D721Med (cell line): Measurements from ENCODE around the gene PITPNM1.

Experiments
- DNase-seq: peaks from one replicate; pipeline ENCODE4 v3.0.0; 2011; ENCODE audit warnings: low spot score; ENCODE audit not compliant: insufficient read length
- FAIRE-seq: peaks from 2 replicates; lab custom pipeline; 2011; peaks lifted over from hg19 to GRCh38; lab: Jason Lieb, UNC
- TF ChIP-seq, protein P1 (sequence below): IDR thresholded peaks from 2 replicates; pipeline ENCODE4 v1.5.1; 2012; ENCODE audit warnings: mild to moderate bottlenecking, control low read depth; ENCODE audit not compliant: insufficient read depth; ENCODE audit errors: missing control alignments

PITPNM1 gene

DNA sequence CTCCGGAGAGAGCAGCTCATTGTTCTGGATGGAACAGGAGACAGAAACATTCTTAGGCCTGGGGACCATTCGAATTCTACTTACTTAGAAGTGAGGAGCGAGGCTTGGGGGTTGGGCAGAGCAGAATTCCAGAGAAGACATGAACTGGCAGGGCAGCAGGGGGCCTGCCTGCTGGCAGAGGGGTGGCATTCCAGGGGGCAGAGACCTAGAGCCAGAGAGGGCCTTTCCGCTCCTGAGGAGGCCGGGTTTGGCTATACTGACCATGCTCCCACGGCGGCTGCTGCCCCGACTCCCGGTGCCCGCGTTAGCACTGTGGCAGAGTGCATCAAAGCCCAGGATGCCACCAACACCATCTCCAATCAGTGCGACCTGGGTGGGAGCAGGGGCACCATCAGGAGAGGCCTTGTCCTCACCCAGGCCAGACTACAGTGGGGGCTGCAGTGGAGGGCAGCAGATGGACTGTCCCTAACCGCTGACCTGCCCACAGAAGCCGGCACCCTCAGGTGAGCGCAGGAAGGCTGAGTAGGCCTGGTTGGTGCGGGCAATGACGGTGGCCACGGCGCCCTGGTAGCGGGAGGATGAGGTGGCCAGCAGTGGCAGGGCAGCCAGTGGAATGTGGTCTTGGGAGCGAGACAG, 7.4 kb downstream of the PITPNM1 start:
- no peak for FAIRE-seq
- TF ChIP-seq, protein P1, sequence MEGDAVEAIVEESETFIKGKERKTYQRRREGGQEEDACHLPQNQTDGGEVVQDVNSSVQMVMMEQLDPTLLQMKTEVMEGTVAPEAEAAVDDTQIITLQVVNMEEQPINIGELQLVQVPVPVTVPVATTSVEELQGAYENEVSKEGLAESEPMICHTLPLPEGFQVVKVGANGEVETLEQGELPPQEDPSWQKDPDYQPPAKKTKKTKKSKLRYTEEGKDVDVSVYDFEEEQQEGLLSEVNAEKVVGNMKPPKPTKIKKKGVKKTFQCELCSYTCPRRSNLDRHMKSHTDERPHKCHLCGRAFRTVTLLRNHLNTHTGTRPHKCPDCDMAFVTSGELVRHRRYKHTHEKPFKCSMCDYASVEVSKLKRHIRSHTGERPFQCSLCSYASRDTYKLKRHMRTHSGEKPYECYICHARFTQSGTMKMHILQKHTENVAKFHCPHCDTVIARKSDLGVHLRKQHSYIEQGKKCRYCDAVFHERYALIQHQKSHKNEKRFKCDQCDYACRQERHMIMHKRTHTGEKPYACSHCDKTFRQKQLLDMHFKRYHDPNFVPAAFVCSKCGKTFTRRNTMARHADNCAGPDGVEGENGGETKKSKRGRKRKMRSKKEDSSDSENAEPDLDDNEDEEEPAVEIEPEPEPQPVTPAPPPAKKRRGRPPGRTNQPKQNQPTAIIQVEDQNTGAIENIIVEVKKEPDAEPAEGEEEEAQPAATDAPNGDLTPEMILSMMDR: no peak
- no peak for DNase-seq

DNA sequence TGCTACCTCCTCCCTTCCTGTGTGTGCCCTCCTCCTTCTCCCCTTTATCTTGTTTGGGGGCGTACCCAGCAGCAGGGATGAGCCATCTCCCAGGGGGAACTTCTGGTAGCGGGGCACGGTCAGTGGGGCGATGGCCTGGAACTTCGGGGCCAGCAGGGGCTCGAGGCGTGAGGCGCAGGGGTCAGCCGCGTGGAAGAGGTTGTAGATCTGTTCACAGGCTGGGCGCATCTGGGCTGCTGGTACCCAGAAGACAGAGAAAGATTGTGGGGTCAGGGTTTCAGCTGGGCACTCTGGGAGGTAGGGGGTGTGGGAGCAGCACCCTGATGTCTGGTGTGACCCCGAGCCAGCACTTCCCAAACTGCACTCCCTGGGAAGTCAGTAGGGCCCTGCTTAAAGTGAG, 9.1 kb downstream of the PITPNM1 start:
- TF ChIP-seq, protein P1: no peak
- DNase-seq: peak; percentile 19
- no peak for FAIRE-seq

- DNase-seq: peak; percentile 21
- TF ChIP-seq, protein P1: no peak
- no peak for FAIRE-seq
Measured at GRCh38 chr11:67495234-67496005, 9.7 kb downstream of the PITPNM1 start.

DNA sequence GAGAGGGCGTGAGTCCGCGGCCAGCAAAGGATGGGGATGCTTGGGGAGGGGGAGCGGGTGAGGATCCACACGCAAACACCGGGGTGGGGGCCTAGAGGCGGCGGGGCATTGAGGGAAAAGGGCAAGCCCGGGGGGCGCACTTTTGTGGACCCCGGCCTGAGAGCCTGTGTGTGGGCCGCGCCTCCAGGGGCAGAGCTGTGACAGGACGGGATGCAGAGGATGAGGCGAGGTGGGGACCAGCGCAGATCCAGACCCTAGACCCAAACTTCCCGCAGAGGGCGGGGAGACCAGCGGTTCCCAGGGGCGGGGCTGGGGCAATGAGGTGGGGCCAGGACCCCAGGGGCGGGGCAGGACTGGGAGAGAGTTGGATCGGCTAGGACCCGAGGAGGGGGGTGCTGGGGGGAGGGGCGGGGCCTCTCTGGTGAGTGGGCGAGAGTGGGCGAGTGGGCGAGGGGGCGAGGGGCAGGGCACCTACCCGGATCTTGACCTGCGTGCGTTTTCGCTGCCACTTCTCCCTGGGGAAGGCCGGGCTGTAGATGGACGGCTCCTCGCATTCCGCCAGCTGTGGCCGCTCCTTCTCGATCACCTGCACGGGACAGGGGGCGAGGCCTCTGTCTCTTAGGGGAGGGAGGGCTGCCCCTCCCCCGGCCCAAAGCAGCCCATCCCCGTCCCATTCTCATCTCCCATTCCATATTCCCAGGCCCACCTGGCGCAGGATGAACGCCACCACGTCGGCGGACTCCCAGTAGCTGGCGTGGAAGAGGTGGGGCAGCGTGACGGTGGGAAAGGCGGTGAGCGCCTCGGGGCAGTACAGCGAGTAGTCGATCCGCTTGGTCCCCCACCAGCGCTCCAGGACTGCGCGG, 10.6 kb downstream of the PITPNM1 start:
- no peak for FAIRE-seq
- TF ChIP-seq, protein P1: no peak
- peak; percentile 11 for DNase-seq

DNA sequence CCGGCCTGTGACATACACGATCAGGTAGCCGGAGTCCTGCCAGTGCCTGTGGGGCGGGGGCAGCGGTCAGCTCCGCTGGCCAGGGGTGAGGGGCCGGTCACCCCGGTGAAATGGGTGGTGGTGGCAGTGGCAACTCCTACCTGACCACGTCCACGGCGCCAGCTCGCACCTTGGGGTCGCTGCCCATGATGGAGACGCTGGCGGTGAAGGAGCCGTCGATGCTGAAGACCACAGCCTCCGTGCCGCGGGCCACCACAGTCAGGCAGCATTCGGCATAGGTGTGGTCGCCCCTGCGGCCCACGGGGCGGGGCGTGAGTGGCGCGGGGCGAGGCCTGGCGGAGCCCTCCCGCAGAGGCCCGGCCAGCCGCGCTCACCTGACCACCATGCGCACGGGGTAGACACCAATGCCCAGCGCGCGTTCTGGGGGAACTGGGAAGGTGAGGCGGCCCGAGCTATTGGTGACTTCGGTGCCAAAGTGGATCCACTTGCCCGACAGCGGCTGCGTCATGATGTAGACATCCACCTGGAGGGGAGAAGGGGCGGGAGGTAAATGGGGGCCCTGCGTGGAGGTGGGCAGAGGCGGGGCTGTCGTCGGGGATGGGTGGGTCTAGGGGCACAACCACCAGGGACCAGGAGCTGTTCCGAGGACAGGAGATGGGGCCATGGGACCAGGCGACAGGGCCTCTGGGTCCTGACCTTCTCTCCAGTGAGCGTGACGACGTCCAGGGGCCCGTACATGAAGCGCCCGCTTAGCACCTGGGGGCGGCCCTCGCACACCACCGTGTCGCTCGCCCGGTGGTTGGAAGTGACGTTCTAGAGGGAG, 11.4 kb downstream of the PITPNM1 start:
- TF ChIP-seq, protein P1: no peak
- FAIRE-seq: no peak
- DNase-seq: no peak

- FAIRE-seq (no peak), DNase-seq (peak; percentile 23)
- TF ChIP-seq, protein P1: no peak
Measured at GRCh38 chr11:67492801-67493547, 12.2 kb downstream of the PITPNM1 start.
